ENCODE data around the gene MYH16.
"Not testable (repeated sequence)": the region's sequence is repeated elsewhere in the genome, so short reads cannot be mapped to it uniquely, and the experiment has no call there.

Gene MYH16

GRCh38 chr7:99292127-99292526, 19.5 kb downstream of the MYH16 start:
- DNase-seq = no peak
- intact Hi-C loops (cut with DNase I) = no loop called here

- intact Hi-C loops (cut with DNase I) = no loop called here
- no peak for DNase-seq
These were observed 20.5 kb downstream of the MYH16 start for GRCh38 chr7:99293167-99293566.

GRCh38 chr7:99293650-99294049, 21.0 kb downstream of the MYH16 start:
- DNase-seq = no peak
- intact Hi-C loops (cut with DNase I) = no loop called here

GRCh38 chr7:99296471-99296870, 23.8 kb downstream of the MYH16 start:
- intact Hi-C loops (cut with DNase I) = no loop called here
- DNase-seq = no peak

- no peak for DNase-seq
- intact Hi-C loops (cut with DNase I) = no loop called here
These were observed 28.9 kb downstream of the MYH16 start for GRCh38 chr7:99301496-99301895.

- no peak for DNase-seq
- intact Hi-C loops (cut with DNase I) = no loop called here
These were observed 33.0 kb downstream of the MYH16 start for GRCh38 chr7:99305473-99306260.

GRCh38 chr7:99308461-99309074, 35.9 kb downstream of the MYH16 start:
- intact Hi-C loops (cut with DNase I) = no loop called here
- peak in 11 of 42 donors; percentile 11 to 64 (median 32) for DNase-seq

GRCh38 chr7:99309111-99309510, 36.5 kb downstream of the MYH16 start:
- DNase-seq = no peak
- intact Hi-C loops (cut with DNase I) = no loop called here

- intact Hi-C loops (cut with DNase I) = no loop called here
- no peak for DNase-seq
These were observed 37.4 kb downstream of the MYH16 start for GRCh38 chr7:99310004-99310403.

- intact Hi-C loops (cut with DNase I) = loop anchor here (2.0 kb wide), 1 partner anchor 271 kb away; no protein-coding TSS in a partner anchor
- DNase-seq = no peak
These were observed 39.1 kb downstream of the MYH16 start for GRCh38 chr7:99311702-99312101.

- intact Hi-C loops (cut with DNase I) = loop anchor here (2.0 kb wide), 1 partner anchor 272 kb away; no protein-coding TSS in a partner anchor
- DNase-seq = peak in 41 of 42 donors; percentile 52 to 92 (median 82)
These were observed 39.9 kb downstream of the MYH16 start for GRCh38 chr7:99312316-99313203.

- intact Hi-C loops (cut with DNase I) = loop anchor here (2.0 kb wide), 1 partner anchor 272 kb away; no protein-coding TSS in a partner anchor
These were observed 40.5 kb downstream of the MYH16 start for GRCh38 chr7:99313204-99313573.

GRCh38 chr7:99314504-99314903, 41.9 kb downstream of the MYH16 start:
- peak in 40 of 42 donors; percentile 31 to 90 (median 62) for DNase-seq
- intact Hi-C loops (cut with DNase I) = no loop called here

More at GRCh38 chr7:99313204-99313573, 40.5 kb downstream of the MYH16 start:
- no peak for DNase-seq

GRCh38 chr7:99320371-99320770, 47.7 kb downstream of the MYH16 start:
- DNase-seq = no peak
- intact Hi-C loops (cut with DNase I) = no loop called here

- intact Hi-C loops (cut with DNase I); DNase-seq: not testable (repeated sequence)
These were observed 50.0 kb downstream of the MYH16 start for GRCh38 chr7:99322659-99323058.

- intact Hi-C loops (cut with DNase I) = no loop called here
These were observed 51.9 kb downstream of the MYH16 start for GRCh38 chr7:99324559-99324958.

GRCh38 chr7:99325001-99325493, 52.4 kb downstream of the MYH16 start:
- peak in 1 of 42 donors; percentile 35 for DNase-seq
- intact Hi-C loops (cut with DNase I) = loop anchor here (5.0 kb wide), 2 partner anchors 82 to 183 kb away; partner anchors contain the start of genes BUD31, PDAP1 and SMURF1

More at GRCh38 chr7:99324559-99324958, 51.9 kb downstream of the MYH16 start:
- peak in 1 of 42 donors; percentile 22 for DNase-seq

- intact Hi-C loops (cut with DNase I) = loop anchor here (5.0 kb wide), 2 partner anchors 82 to 183 kb away; partner anchors contain the start of genes BUD31, PDAP1 and SMURF1
- DNase-seq = peak; percentile 52 to 93 (median 83)
These were observed 53.2 kb downstream of the MYH16 start, which contains the start of gene ARPC1A for GRCh38 chr7:99325592-99326407. Gene ARPC1A (plus strand): TSS chr7:99325898. CDS start chr7:99333354, 7,456 bp downstream.

Data from head of caudate nucleus (tissue), 42 donors.